ENCODE results near the gene PEF1.
A peak's percentile ranks its signal among the peaks of the same experiment; 100 is the strongest.
"Not testable (repeated sequence)": the region's sequence is repeated elsewhere in the genome, so short reads cannot be mapped to it uniquely, and the experiment has no call there.

Gene PEF1

DNA sequence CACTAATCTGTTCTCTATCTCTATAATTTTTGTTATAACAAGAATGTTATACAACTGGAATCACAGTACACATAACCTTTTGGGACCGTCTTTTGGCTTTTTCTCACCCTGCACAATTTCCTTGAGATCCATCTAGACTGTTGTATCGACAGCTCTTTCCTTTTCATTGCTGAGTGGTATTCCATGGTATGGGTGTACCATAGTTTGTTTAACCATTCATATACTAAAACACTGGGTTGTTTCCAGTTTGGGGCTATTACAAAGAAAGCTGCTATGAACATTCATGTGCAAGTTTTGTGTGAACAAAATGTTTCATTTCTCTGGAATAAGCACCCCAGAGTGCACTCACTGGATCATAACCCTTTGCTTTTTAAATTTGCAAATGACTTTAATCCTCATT, 42.6 kb downstream of the PEF1 start:
- no peak for DNase-seq

DNA sequence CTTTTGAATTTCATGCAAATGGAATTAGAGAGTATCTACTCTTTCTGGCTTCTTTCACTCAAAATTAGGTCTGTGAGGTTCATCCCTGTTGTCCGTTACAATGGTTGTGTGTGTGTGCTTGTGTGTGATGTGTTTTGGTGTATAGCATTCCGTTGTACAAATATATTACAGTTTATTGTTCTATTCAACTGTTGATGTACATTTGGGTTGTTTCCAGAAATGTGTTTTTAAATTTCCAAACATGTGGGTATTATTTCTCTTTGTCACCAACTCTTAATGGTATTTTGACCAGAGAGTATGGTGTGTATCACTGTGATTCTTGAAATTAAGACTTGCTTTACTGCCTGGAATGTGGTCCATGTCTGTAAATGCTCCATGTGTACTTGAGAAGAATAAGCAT, 44.0 kb downstream of the PEF1 start:
- no peak for DNase-seq

DNA sequence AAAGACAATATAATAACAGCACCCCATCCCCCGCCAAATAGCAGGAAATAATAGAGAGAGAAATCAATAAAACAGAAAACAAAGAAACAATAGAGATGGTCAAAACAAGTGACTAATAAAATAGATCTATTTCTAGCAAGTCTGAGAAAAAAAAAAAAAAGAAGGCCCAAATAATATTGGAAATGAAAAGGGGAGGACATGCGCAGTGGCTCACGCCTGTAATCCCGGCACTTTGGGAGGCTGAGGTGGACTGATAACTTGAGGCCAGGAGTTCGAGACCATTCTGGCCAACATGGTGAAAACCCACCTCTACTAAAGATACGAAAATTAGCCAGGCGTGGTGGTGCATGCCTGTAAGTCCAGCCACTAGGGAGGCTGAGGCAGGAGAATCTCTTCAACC, 45.7 kb downstream of the PEF1 start:
- DNase-seq = no peak

DNA sequence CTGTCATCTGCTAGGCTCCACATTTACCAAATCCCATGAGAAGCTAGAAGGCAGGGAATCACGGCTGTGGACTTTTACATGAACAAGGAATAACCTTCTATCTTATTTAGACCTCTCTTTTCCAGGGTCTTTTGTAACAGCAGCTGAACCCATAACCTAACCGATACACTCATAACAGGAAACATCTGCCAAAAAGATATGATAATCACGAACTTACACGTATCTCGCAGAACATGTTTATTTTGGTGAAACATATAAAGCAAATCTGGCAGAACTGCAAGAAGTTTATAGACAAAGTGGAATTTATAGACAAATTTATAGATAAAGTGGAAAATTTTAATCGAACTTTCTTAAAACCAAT, 48.0 kb downstream of the PEF1 start:
- no peak for DNase-seq

DNA sequence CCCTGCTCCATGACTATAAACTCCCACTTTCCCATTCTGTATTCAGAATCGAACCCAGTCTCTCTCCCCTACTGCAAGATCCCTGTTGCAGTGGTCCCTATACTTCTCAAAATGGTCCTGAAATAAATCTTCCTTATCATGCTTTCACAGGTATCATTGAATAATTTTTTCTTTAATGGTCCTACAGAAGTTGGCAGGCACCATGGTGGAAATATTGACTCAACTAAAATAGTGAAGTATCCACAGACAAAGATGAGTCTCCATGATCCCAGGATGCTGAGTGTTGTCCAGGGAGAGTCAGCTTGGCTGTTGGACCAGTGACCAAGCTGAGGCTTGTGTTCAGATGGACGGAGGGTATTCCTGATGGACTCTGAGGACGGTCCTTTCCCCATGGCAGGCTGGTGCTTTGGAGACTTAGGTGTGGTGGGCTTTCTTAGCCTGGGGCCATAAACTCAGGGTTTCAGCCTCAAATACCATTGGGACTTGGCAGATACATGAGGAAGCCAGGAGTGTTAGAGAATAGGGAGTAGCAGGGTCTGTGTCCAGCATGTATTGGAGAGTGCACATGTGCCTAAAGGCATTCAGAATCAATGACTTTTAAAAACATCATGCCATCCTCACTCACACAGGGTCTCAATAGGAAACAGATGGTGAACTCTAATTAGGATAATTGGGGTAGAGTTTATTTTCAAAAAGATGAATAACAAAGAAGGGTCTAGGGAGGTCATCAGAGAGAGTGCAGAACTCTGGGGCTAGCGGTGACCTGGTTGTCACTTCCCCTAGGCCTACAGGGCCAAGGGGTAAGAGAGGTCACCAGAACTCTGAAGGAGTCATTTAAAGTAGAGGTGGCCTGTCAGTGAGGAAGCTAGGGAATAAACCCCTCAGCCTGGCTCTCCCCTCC, 48.6 kb downstream of the PEF1 start:
- no peak for DNase-seq

DNA sequence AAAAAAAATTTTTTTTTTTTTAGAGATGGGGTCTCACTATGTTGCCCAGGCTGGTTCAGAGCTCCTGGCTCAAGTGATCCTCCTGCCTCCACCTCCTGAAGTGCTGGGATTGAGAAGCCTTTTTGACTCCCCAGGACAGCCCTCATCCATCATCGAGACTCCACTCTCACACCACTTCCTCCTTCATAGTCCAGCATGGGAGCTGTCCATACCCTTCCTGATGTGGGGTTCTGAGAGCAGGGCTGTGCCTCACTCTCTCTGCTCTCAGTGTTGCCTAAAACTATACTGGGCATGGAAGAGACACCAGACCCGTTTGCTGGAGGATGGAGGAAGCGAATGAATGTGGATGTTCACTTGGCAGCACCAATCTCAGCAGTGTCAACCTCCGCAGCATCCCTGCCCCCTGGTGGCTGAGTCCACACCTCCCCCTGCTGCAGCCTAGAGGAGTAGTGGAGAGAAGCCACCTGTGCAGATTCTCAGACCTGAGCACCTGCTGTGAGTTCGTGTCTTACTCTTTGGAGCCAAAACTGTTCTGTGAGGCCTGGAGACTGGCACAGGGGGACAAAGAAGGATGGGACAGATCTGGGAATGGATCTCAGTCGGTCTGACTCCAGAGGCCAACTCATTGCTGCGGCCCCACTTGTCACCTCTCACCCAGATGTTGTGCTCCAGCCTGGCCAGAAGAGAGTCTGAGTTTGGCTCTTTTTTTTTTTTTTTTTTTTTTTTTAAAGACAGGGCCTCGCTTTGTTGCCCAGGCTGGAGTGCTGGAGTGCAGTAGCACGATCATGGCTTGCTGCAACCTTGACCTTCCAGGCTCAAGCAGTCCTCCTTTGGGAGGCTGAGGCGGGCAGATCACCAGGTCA, 50.7 kb downstream of the PEF1 start:
- DNase-seq = peak; percentile 47 to 69

DNA sequence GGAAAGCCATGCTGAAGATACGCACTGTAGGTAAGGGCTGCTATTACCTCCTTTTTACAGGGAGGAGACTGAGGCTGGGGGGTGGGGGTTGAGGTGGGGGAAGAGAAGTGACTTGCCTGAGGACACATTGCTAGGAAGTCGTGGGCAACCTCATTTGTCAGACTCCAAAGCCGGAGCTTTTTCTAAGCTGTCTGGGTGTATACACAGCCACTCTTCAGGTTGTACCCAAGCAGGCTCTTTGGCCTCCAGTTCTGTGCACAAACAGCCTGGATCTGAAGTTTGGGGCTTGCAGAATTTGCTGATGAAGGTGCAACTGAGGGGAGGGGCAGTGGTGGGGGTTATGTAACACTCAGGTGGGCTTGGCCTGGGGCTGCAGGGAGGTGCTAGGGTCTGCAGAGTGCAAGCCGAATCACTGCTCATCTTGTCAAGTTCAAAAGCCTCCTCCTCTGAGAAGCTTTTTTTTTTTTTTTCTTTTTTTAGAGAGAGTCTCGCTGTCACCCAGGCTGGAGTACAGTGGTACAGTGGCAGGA, 51.5 kb downstream of the PEF1 start:
- DNase-seq = no peak

DNA sequence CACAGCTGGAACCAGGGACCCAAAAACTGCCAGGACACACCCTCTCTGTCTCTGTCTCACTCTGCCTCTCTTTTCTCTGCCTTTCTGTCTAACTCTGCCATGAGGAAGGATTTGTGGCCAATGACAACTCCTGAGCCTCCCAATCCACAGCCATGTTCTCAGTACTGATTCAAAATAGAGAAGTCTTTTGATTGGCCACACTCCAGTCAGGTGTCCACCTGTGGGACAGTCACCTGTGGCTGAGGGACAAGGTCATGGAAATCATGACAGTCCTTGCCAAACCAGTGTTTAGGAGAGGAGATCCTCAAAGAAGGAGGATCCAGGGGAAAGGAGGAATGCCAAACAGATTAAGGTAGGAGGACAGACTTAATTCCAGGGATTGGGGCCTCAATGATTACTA, 52.5 kb downstream of the PEF1 start:
- DNase-seq = no peak

DNA sequence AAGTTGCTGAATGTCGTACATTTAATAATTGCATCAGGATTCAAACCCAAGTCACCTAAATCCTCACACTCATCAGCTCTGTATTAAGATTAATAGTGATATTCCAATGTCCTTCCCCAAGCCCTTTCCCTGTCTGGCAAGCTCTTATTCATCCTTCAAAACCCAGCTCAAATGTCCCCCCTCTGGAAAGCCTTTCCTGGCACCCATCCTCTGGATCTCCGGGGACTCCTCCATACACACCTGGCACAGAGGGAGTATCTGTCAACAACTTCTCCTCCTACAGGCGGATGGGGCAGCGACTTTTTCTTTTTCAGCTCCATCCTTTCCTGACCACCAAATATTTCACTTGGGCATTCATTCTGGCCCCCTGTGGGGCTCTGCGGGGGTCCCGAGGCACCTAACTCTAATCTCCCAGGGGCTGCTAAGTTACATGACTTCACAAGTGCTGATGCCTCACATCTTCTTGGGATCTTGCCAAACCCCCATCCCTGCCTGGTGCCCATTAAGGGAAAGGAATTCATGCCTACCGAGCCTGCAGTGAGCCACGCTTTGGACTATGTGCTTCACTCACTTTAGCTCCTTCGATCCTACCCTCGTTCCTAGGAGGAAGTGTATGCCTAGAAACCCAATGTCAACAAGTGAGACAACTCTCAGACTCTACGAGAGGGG, 53.1 kb downstream of the PEF1 start:
- DNase-seq = no peak

DNA sequence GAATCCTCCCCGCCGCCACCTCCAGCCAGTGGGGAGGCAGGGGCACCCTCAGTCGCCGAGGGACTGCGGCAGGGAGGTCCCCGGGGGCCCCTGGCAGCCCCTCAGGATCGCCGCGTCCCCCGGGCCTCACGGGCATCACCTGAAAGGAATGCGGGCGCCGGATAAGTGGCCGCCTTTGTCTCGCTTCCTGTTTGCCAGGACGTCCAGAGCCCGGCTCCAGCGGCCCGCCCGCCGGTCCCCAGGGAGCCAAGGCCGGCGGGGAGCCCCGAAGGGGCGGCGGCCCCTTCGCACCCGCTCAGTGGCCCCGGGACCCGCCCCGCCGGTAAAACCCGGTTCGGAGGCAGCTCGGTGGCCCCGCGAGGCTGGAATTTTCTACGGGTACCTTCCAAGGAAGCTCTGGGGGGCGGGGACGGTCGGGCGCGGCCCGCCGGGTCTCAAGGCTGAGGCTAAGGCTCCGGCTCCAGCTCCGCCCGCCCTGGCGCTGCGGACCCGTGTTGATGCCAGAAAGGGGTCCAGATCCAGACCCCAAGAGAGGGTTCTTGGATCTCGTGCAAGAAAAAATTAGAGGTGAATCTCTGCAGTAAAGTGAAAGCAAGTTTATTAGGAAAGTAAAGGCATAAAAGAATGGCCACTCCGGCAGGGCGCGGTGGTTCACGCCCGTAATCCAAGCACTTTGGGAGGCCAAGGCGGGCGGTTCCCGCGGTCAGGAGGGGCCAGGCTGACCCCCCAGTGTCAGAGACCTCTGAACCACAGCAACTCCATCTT, 55.7 kb downstream of the PEF1 start:
- no peak for DNase-seq

DNA sequence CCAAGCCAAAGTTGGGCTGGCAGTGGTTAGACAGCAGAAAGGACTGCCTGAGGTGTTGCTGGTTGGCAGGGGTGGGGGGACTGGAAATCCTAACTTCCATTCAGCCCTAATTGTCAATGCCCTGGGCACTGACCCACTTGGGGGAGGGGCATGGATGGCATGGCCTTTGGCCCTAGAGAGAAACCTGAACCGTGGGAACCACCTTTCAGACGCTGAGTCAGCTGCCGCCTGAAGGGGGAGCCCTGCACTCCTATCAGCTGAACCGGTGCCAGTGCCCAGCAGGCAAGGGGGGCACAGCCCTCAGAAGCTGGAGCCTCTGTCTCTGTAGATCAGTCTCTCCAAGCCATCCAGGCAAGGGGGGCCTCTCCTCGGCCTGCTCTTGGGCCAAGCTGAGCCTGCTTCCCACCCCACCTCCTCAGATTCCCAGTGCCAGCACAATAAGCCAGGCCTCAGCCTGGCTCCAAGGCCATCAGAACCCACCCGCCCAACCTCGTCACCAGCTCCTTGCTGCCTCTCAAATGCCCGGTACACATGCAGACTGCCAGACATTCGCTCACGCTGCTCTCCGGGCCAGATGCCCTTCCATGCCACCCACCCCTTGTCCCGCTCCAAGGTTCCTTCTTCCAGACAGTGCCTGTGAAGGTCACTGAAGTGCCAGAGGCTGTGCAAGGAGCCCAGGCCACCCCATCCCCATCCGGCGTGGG, 56.8 kb downstream of the PEF1 start:
- peak; percentile 33 to 60 for DNase-seq

DNA sequence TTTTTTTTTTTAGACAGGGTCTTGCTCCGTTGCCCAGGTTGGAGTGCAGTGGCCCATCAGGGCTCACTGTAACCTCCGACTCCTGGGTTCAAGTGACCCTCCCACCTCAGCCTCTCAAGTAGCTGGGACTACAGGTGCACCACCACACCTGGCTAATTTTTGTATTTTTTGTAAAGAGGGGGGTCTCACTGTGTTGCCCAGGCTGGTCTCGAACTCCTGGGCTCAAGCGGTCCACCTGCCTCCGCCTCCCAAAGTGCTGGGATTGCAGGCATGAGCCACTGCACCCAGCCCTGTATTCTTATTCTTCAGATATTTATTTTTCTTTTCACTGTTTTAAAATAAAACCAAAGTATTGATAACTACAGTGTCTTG, 57.4 kb downstream of the PEF1 start:
- DNase-seq = not testable (repeated sequence)

DNA sequence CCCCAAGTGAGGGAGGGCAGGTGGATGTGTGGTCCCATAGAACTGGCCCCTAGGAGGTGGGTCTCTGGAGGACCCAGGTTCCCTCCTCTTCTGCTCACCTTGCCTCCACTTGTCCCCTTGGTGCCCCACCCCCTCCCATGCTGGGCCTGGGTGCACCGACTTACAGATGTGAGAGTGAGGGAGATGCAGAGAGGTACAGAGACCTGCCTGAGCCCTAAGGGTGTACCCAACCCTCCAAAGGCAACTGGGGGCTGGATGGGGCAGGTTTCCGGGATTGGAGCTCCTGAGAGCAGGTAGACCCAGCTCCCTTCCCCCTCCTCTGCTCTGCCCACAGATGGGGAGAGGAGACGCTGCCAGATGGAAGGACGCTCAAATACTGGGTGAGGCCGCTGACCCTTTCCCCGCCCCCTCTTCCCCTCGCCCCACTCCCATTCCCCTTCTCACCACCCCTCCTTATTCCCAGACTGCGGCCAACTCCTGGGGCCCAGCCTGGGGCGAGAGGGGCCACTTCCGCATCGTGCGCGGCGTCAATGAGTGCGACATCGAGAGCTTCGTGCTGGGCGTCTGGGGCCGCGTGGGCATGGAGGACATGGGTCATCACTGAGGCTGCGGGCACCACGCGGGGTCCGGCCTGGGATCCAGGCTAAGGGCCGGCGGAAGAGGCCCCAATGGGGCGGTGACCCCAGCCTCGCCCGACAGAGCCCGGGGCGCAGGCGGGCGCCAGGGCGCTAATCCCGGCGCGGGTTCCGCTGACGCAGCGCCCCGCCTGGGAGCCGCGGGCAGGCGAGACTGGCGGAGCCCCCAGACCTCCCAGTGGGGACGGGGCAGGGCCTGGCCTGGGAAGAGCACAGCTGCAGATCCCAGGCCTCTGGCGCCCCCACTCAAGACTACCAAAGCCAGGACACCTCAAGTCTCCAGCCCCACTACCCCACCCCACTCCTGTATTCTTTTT, 58.0 kb downstream of the PEF1 start:
- peak in 1 of 2 donors; percentile 9 for DNase-seq

DNA sequence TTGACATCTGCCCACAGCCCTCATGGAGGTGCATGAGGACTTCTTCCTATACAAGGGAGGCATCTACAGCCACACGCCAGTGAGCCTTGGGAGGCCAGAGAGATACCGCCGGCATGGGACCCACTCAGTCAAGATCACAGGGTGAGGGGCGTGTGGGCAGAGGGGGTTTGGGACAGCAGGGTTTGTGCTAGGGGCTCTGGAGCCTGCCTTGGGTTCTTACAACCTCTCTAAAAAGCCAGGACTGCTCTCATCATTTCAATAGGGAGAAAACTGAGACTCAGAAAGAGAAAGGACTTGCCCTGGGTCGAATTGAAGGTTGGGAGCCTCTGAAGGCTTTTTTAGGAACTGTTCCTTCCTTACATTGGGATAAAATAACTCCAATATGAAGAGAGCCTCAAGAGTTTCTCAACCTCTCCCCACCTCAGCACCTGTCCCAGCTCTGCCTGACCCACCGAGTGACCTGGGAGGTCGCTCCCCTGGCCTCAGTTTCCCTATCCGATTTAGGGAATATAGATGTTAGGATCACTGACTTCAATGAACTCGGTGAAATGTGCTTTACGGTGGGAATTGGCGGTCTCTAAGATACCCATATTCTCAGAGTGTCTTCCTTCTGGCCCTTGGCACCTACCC, 58.8 kb downstream of the PEF1 start:
- DNase-seq = no peak

DNA sequence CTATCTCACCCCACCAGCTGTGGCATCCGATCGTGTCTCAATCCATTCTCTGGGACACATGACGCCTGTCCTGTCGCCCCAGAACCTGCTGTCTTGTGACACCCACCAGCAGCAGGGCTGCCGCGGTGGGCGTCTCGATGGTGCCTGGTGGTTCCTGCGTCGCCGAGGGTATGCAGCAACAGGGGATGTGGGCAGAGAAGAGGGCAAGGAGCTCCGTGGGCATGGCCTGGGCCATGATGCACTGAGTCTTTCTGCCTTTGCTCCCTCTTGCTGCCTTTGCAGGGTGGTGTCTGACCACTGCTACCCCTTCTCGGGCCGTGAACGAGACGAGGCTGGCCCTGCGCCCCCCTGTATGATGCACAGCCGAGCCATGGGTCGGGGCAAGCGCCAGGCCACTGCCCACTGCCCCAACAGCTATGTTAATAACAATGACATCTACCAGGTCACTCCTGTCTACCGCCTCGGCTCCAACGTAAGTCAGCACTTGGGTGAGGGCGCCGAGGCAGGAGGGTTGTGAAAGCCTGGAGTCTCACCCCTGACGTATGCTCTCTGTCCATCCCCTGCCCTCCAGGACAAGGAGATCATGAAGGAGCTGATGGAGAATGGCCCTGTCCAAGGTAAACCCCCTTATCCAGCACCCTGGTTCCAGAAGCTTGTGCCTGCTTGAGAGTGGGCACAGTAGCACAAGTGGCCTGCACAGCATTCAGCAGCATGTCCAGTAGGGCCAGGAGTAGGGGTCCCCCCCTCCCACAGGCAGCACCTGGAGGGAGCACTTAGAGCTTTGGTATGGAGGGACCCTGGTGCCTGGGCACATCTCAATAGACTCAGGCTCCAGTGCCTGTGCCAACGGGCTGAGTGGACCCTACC, 59.6 kb downstream of the PEF1 start:
- DNase-seq = no peak

DNA sequence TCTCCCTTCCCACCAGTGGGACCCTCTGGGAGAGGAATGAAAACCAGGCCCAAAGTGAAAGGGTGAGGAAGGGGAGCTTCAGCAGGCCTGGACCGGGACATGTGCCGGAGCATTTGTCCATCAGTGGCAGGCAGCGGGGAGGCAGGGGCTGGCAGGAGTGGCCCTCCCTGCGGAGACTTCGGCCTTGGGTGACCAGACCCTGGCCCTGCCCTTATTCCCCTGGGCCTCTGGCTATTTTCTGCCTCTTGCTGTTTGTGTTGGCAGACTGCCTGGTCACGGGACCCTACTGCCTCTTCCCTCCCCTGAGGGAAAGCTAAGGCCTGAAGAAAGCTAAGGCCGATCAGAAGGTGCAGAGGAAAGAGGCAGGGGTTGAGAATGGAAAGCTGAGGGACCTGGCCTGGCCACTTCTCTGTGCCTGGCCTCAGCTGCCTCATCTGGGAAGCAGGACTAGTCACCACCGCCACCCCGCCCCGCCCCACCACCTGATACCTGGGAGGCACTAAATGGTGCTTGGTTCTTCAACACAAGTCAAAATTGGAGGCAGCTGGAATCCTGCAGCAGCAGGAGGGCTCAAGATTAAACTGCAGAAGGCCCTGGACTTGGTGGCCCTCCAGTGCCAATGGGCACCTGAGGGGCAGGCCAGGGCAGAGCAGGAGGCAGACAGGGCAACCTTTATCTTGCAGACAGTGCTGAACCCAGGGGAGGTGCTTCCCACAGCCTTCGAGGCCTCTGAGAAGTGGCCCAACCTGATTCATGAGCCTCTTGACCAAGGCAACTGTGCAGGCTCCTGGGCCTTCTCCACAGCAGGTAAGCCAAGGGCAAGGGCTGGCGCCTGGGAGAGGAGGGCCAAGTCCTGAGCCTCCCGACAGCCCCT, 60.4 kb downstream of the PEF1 start:
- no peak for DNase-seq

DNA sequence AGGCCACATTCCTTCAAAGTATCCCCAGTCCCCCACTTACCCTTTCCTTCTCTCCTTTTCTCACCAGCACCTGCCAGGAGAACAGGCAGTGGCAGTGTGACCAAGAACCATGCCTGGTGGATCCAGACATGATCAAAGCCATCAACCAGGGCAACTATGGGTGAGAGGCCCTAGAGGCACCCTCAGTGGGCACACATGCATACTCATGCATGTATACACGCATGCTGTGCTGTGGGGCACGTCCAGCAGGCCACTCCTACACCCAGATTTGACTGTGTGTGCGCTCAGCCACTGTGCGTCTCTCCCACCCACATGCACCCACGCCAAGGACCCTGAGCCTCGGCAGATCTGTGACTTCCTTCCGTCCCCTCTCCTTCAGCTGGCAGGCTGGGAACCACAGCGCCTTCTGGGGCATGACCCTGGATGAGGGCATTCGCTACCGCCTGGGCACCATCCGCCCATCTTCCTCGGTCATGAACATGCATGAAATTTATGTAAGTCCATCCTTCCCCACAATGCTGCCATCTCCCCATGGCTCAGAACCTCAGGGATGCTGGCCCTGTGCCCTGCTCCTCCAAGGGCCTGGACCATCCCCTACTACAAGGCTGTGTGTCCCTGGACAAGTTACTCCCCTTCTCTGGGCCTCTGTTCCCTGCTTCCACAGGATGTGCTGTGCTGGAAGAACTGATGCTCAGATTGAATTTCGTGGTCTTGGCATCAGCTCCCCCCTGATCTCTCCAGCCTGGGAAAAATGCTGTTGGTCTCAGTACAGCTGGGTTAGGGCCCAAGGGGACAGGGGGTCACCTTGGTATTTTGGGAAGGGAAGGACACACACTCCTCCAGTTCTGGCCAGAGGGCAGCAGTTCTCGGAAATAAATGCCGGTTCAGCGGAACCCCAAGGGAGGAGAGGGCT, 61.3 kb downstream of the PEF1 start:
- no peak for DNase-seq

Measured in inflammatory macrophage treated with lipopolysaccharide for 1 hour (primary cell).